Fibroblast of lung (primary cell): Measurements from ENCODE around the gene NTSR2. TPM values are rescaled to one million over a fixed set of nuclear protein-coding genes. Genes with fewer than 3 reads are reported as not detected.

Experiments
- DNase-seq, 2 donors: peaks; one replicate each; pipeline versions ENCODE4 v3.0.0 to v3.0.0-alpha.2; 2010; ENCODE audit warnings: low read depth in 2 of 2
- H2AFZ ChIP-seq: 2 replicates; pipeline ENCODE4 v1.5.1; 2012; ENCODE audit warnings: low read length, control low read depth, inconsistent platforms
- H3K27ac ChIP-seq: 2 replicates; pipeline ENCODE4 v1.5.1; 2011; ENCODE audit warnings: low read length, control low read depth; ENCODE audit not compliant: insufficient read depth
- H3K27me3 ChIP-seq: 2 replicates; pipeline ENCODE4 v1.5.1; 2011; ENCODE audit warnings: mild to moderate bottlenecking, low read length; ENCODE audit not compliant: control insufficient read depth, insufficient read depth
- H3K36me3 ChIP-seq: 2 replicates; pipeline ENCODE4 v1.5.1; 2011; ENCODE audit warnings: low read length; ENCODE audit not compliant: control insufficient read depth, insufficient read depth
- H3K4me1 ChIP-seq: 2 replicates; pipeline ENCODE4 v1.5.1; 2011; ENCODE audit warnings: low read length; ENCODE audit not compliant: control insufficient read depth, insufficient read depth; ENCODE audit errors: extremely low read depth
- H3K4me2 ChIP-seq: 2 replicates; pipeline ENCODE4 v1.5.1; 2011; ENCODE audit warnings: low read length, control low read depth; ENCODE audit not compliant: insufficient read depth; ENCODE audit errors: extremely low read depth
- H3K4me3 ChIP-seq, 4 experiments: fragments of 200-600 bp in 1 of 4; sonication (generic) in 1 of 4; replicated peaks in 1 of 4; 2 replicates each; pipeline ENCODE4 v1.5.1; 2011 to 2016; ENCODE audit warnings: low read length in 4 of 4, low read depth in 3 of 4, mild to moderate bottlenecking in 3 of 4, control low read depth in 2 of 4, inconsistent platforms in 1 of 4, mixed read lengths in 1 of 4; ENCODE audit not compliant: insufficient read depth in 1 of 4; ENCODE audit errors: control extremely low read depth in 1 of 4
- H3K79me2 ChIP-seq: 2 replicates; pipeline ENCODE4 v1.5.1; 2012; ENCODE audit warnings: mild to moderate bottlenecking, low read length, inconsistent platforms; ENCODE audit not compliant: control insufficient read depth, insufficient read depth
- H3K9ac ChIP-seq: 2 replicates; pipeline ENCODE4 v1.5.1; 2011; ENCODE audit warnings: mild to moderate bottlenecking, low read length, control low read depth; ENCODE audit not compliant: insufficient read depth
- H3K9me3 ChIP-seq: 2 replicates; pipeline ENCODE4 v1.5.1; 2012; ENCODE audit warnings: low read depth, low read length; ENCODE audit not compliant: control insufficient read depth, insufficient read depth
- H4K20me1 ChIP-seq: 2 replicates; pipeline ENCODE4 v1.5.1; 2011; ENCODE audit warnings: low read length; ENCODE audit not compliant: control insufficient read depth, insufficient read depth; ENCODE audit errors: extremely low read depth
- EZH2 ChIP-seq: IDR thresholded peaks from 2 replicates; pipeline ENCODE4 v1.5.1; 2012; ENCODE audit warnings: low read length, control low read depth, mild to moderate bottlenecking; ENCODE audit errors: missing control alignments
- polyA plus RNA-seq, 2 donors: library from polyadenylated mRNA; depleted of rRNA in 1 of 2; stranded (reverse) in 1 of 2; unstranded in 1 of 2; fragments of >200 nt; gene quantifications; 2 replicates each; pipeline ENCODE4 v1.2.1, GENCODE V29; 2011 to 2012; ENCODE audit warnings: missing spikeins in 1 of 2
- total RNA-seq: library from RNA; depleted of rRNA; stranded (reverse); fragments of >200 nt; gene quantifications from 2 replicates; pipeline ENCODE4 v1.2.1, GENCODE V29; 2014
- TF ChIP-seq, protein P1 (sequence below), 2 donors: IDR thresholded peaks in 1 of 2; conservative IDR thresholded peaks in 1 of 2; 1 replicate in 1 of 2; 2 replicates in 1 of 2; pipeline ENCODE4 v1.5.1; 2011 to 2012; ENCODE audit warnings: low read length in 2 of 2, control low read depth in 1 of 2, inconsistent platforms in 1 of 2, low read depth in 1 of 2, mild to moderate bottlenecking in 1 of 2

The NTSR2 gene
- total and polyA plus RNA-seq, 2 donors (not counting 1 experiment from before 2014, with no cell fraction given), result not detected

DNA sequence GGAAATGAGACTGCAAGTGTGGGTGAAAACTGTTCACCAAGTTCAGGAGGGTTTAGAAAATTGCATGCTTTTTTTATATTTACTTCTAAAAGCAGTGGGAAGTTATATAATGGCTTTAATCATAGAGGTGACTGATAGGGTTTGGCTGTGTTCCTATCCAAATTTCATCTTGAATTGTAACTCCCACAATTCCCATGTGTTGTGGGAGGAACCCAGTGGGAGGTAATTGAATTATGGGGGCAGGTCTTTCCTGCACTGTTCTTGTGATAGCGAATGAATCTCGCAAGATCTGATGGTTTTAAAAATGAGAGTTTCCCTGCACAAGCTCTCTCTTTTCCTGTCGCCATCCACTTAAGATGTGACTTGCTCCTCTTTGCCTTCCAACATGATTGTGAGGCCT, 35.7 kb upstream of the NTSR2 start:
- Histone ChIP-seq H3K79me2 (no peaks in the 10 kb centered on the region), H3K4me3 (no peak overlapping the region), H3K4me2 (no peak overlapping the region), H3K36me3 (no peaks in the 10 kb centered on the region), H3K27ac (no peak overlapping the region), H2AFZ (no peak overlapping the region), H3K9me3 (no peaks in the 10 kb centered on the region), H3K27me3 (no peaks in the 10 kb centered on the region), H3K9ac (no peak overlapping the region), H4K20me1 (no peaks in the 10 kb centered on the region), H3K4me1 (peaks cover 6% of the 10 kb centered on the region)
- DNase-seq, result no peak
- TF ChIP-seq, protein P1, sequence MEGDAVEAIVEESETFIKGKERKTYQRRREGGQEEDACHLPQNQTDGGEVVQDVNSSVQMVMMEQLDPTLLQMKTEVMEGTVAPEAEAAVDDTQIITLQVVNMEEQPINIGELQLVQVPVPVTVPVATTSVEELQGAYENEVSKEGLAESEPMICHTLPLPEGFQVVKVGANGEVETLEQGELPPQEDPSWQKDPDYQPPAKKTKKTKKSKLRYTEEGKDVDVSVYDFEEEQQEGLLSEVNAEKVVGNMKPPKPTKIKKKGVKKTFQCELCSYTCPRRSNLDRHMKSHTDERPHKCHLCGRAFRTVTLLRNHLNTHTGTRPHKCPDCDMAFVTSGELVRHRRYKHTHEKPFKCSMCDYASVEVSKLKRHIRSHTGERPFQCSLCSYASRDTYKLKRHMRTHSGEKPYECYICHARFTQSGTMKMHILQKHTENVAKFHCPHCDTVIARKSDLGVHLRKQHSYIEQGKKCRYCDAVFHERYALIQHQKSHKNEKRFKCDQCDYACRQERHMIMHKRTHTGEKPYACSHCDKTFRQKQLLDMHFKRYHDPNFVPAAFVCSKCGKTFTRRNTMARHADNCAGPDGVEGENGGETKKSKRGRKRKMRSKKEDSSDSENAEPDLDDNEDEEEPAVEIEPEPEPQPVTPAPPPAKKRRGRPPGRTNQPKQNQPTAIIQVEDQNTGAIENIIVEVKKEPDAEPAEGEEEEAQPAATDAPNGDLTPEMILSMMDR (conservative IDR thresholded peaks at IDR 0.05 in 1 of 2, IDR thresholded peaks at IDR 0.05 in 1 of 2; ENCODE audit: low read depth in 1 of 2, low read length in 2 of 2), result no peak

DNA sequence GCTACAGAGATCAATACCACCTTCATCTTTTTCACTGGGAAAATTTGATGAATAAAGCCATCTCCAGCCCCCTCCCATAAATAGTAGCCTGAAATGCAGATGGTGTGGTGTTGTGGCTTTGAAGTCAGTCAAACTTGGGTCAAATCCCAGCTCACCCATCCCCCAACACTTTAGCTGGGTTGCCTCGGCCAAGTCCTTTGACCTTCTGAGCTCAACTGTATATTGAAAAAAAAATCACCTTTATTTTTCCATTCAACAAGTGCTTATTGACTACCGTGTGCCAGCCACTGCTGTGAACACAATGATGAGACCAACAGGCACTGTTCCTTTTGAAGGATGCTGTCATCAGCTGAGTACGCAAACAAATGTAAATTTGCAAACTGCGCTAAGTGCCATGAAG, 35.1 kb upstream of the NTSR2 start:
- H3K79me2 ChIP-seq, result no peaks in the 10 kb centered on the region
- no peak for DNase-seq
- TF ChIP-seq, protein P1 (conservative IDR thresholded peaks at IDR 0.05 in 1 of 2, IDR thresholded peaks at IDR 0.05 in 1 of 2; ENCODE audit: low read depth in 1 of 2, low read length in 2 of 2), result no peak
- TF ChIP-seq EZH2, result no peak
- no peaks in the 10 kb centered on the region for H4K20me1 ChIP-seq
- H3K27ac ChIP-seq, result no peak overlapping the region
- H3K9ac ChIP-seq, result no peak overlapping the region
- no peak overlapping the region for H2AFZ ChIP-seq
- H3K4me3 ChIP-seq, result no peak overlapping the region
- H3K27me3 ChIP-seq, result no peaks in the 10 kb centered on the region
- H3K36me3 ChIP-seq, result no peaks in the 10 kb centered on the region
- H3K4me1 ChIP-seq, result peaks cover 6% of the 10 kb centered on the region
- no peak overlapping the region for H3K4me2 ChIP-seq
- no peaks in the 10 kb centered on the region for H3K9me3 ChIP-seq

DNA sequence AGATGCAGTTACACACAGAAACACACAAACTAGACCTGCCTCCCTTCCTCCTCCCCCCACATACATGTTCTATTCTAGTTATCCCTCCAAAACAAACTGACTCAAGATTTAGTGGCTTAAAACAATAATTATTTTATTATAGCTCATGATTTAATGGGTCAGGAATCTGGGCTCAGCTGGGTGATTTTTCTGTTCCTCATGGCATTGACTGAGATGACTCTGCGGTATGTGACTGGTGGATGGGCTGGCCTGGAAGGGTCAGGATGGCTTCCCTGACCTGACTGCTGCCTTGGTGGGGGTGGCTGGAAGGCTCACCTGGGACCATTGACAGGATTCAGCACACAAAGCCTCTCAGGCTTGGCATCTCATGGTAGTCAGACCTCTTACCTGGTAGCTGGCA, 33.7 kb upstream of the NTSR2 start:
- no peak overlapping the region for H3K27ac ChIP-seq
- no peaks in the 10 kb centered on the region for H3K9me3 ChIP-seq
- DNase-seq, result peak; percentile 47 to 53
- no peaks in the 10 kb centered on the region for H3K79me2 ChIP-seq
- H3K9ac ChIP-seq, result no peak overlapping the region
- H3K27me3 ChIP-seq, result no peaks in the 10 kb centered on the region
- peaks cover 4% of the 10 kb centered on the region for H3K4me1 ChIP-seq
- no peak overlapping the region for H3K4me2 ChIP-seq
- no peaks in the 10 kb centered on the region for H3K36me3 ChIP-seq
- no peak overlapping the region for H2AFZ ChIP-seq
- H3K4me3 ChIP-seq, result no peak overlapping the region
- H4K20me1 ChIP-seq, result no peaks in the 10 kb centered on the region
- no peak for TF ChIP-seq EZH2
- TF ChIP-seq, protein P1 (conservative IDR thresholded peaks at IDR 0.05 in 1 of 2, IDR thresholded peaks at IDR 0.05 in 1 of 2; ENCODE audit: low read depth in 1 of 2, low read length in 2 of 2), result no peak
